NOMO-1 treated with DMSO at 0.1 percent for 48 hours (cell line): Measurements from ENCODE around the gene DUOXA2.
"Not testable (repeated sequence)": the region's sequence is repeated elsewhere in the genome, so short reads cannot be mapped to it uniquely, and the experiment has no call there.

Source experiments
- DNase-seq: peaks from one replicate; lab custom pipeline; 2025; ENCODE audit not compliant: unreplicated experiment; lab: John Stamatoyannopoulos, UW

The DUOXA2 gene

GRCh38 chr15:45114076-45114750 lies at the start of gene DUOXA2, which contains the start of gene DUOX2:
DUOXA2 (plus strand) TSS chr15:45114326; CDS start chr15:45114606, 280 bp downstream.
DUOX2 (minus strand) TSS chr15:45114172; CDS start chr15:45113411, 761 bp downstream.
- DNase-seq: no peak

GRCh38 chr15:45064386-45064785 lies 49.7 kb upstream of the DUOXA2 start:
- no peak for DNase-seq

GRCh38 chr15:45069942-45070360 lies 44.2 kb upstream of the DUOXA2 start:
- DNase-seq: not testable (repeated sequence)

- not testable (repeated sequence) for DNase-seq
These were observed 40.5 kb upstream of the DUOXA2 start for GRCh38 chr15:45073602-45074001.

DNA sequence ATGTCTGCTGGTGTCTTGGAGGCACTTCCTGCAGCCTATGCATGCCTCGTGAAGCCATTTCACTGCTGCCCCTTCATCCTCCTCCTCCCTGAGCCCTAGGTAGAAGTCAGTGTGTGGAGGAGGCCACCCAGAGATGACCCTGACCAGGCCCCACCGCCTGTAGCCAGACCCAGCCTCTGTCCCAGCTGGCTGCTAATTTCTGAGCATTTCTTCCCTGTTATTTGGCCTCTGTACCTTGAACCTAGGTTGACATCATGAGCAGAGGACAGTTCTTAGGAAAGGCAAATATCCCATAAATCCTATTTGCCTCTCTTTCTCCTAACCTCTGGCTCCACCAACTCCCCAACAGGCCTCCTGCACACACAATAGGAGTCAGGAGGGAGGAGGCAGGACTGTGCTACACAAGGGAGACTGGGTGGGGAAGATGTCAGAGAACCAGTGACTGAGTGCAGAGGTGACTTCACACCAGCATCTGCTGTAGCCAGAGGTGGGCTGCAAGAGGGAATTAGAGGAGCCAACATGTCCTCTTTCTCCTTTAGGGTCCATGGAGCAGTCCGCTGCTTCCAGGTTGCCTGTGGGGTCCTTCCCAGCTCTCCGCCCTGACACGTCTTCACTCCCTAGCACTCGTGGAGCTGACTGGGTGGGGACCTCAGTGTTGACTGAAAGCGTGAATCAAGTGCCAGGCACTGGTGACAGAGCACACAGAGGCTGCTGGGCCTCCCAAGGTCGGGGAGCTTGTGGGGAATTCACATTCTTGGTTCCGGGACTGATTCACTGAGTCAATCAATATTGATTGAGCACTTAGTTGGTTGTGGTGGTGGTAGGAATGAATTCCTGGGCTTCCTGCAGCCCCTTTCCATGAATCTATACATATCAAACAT lies 38.4 kb upstream of the DUOXA2 start:
- DNase-seq: not testable (repeated sequence)

DNA sequence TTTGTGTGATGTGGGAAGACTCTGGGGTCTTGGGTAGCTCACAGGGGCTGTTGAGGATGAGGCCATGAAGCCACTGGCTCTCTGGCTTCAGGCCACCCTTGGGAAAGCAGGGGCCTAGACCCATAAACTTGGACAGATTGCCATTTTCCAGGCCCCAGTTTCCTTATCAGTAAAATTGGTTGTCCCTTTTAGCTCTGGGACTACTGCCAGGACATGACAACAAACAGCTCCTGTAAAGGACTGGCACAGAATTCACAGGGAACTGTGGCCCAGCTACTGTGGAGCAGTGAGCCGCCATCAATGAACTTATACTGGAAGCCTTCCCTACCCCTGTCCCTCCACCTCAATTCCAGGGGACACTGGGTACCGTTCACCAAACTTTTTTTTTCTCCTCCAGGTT lies 36.7 kb upstream of the DUOXA2 start:
- not testable (repeated sequence) for DNase-seq

DNA sequence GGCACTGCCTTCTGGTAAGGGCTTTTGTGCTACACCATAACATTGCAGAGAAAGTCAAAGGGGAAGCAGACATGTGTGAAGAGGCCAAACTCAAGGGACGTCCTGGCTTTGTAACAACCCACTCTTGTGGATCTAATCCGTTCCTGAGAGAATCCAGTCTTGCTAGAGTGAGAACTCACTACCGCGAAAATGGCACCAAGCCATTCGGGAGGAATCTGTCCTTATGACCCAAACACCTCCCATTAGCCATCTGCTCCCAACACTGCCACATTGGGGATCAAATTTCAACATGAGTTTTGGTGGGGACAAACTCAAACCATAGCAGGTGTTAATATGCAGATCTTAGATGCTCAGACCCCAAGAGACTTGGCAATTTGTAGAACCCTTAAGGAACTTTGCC lies 34.9 kb upstream of the DUOXA2 start:
- not testable (repeated sequence) for DNase-seq

- DNase-seq: not testable (repeated sequence)
These were observed 34.4 kb upstream of the DUOXA2 start for GRCh38 chr15:45079628-45080246.

DNA sequence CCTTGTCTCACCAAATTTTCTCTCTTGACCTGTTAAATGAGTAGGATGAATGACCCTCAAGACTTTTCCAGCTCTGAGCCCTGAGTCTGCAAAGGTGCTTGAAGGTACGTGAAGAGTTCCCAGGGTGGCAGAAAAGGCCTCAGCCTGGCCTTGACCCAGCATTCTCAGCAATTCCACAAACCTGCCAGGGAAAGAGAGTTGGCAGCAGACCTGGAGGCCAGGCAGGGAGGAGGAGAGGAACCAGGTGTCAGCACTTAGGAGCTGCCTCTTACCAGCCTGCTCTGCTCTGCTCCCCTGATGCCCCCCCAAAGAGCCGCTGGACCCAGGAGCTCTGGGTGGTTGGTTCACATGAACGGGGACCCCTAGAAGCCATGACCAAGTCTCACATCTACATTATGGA lies 33.5 kb upstream of the DUOXA2 start:
- DNase-seq: not testable (repeated sequence)

GRCh38 chr15:45082412-45082811 lies 31.7 kb upstream of the DUOXA2 start:
- not testable (repeated sequence) for DNase-seq

DNA sequence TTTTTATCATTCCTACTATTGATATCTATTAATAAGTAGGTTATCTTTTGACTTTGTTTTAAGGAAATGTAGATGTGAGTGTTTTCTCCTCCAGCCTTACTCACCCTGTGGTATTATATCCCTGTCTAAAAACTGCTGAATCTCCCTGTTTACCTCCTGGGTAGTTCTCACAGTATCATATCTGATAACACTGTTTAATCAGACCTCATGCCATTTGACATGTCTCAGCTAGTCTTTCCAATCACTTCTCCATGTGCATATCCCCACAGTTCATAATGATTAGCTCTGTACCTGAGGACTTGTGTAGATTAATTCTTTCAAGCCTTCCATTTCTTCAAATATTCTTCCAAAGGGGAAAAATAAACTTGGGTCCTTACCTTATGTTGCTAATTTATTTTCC lies 30.9 kb upstream of the DUOXA2 start:
- no peak for DNase-seq

GRCh38 chr15:45084163-45084562 lies 30.0 kb upstream of the DUOXA2 start:
- DNase-seq: no peak

GRCh38 chr15:45087513-45087912 lies 26.6 kb upstream of the DUOXA2 start:
- peak; percentile 1 for DNase-seq

DNA sequence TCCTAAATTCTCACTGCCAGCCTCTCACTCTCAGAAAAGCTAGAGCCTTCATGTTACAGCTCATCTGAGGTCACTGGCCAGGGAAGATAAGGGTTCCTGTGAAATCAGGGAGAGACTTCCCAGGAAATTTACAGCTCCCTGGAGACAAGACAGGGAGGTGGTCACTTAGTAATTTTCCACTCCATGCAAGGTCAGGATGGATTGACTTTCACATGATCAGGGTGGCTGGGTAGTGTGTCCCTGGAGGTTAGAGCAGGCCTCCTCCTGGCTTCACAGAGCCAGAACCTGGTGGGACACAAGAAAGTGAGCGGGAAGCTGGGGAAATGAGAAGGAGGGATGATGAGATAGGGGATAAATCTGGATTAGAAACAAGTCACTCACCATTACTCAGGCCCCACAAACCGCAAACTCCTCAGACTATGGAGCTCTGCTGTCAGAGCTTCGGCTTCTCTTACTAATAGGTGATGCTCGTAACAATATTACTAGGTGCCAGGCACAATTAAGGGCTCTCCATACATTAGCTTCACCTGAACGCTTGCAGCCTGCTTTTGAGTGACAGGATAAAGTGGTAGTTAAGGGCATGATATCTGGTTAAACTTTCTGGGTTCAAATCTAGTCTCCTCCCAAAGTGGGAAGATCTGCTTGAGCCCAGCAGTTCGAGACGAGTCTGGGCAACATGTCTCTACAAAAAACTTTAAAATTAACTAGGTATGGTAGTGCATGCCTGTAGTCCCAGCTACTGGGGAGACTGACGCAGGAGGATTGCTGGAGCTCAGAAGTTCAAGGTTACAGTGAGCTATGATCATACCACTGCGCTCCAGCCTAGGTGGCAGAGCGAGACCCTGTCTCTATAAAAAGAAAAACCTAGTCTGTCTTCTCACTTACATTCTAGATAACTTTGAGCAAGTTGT lies 25.1 kb upstream of the DUOXA2 start:
- DNase-seq: no peak

GRCh38 chr15:45089712-45090373 lies 24.3 kb upstream of the DUOXA2 start:
- DNase-seq: no peak

- DNase-seq: no peak
These were observed 23.0 kb upstream of the DUOXA2 start for GRCh38 chr15:45091161-45091560.

GRCh38 chr15:45091576-45091975 lies 22.6 kb upstream of the DUOXA2 start:
- no peak for DNase-seq

DNA sequence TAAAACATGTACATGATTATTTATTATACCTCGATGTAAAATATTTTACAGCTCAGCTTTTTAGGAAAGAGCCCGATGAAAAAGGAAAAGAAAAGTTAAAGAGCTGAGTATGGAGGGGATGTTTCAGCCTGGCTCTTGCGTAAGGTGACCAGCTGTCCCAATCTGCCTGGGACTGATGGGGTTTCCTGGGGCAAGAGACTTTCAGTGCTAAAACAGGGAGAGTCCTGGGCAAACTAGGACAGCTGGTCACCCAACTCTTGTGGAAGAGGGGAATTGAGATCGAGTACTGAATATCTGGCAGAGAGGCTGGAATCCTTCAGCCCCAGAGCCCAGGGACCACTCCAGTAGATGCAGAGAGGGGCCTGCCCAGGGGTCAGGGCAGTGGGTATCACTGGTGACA lies 21.1 kb upstream of the DUOXA2 start:
- DNase-seq: no peak

- no peak for DNase-seq
These were observed 20.3 kb upstream of the DUOXA2 start for GRCh38 chr15:45093622-45094357.
